Adrenal gland (tissue), 12 donors: ENCODE data around the gene ODF2. TPM values are rescaled to one million over a fixed set of nuclear protein-coding genes. Genes with fewer than 3 reads are reported as not detected.

Source experiments
- DNase-seq, 7 donors: peaks; one replicate each; pipeline ENCODE4 v3.0.0-alpha.2; 2019 to 2020
- H3K27ac ChIP-seq, 5 donors: fragments of 200-600 bp; sonication (generic) in 4 of 5; 1 replicate in 3 of 5; 2 replicates in 2 of 5; pipeline versions ENCODE4 v1.5.1 to v1.8.0; 2016 to 2020; ENCODE audit warnings: mild to moderate bottlenecking in 1 of 5
- H3K27me3 ChIP-seq: fragments of 200-600 bp; 2 replicates; pipeline ENCODE4 v1.8.0; 2021
- H3K36me3 ChIP-seq, 2 donors: fragments of 200-600 bp; replicated peaks in 1 of 2; 1 replicate in 1 of 2; 2 replicates in 1 of 2; pipeline versions ENCODE4 v1.5.1 to v1.8.0; 2018 to 2022
- H3K4me1 ChIP-seq, 2 donors: fragments of 200-600 bp; replicated peaks in 1 of 2; 1 replicate in 1 of 2; 2 replicates in 1 of 2; pipeline versions ENCODE4 v1.5.1 to v1.8.0; 2018 to 2021
- H3K4me3 ChIP-seq, 4 donors: fragments of 200-600 bp; sonication (generic) in 3 of 4; one replicate each; pipeline ENCODE4 v1.5.1; 2016 to 2018
- H3K9me3 ChIP-seq, 3 donors: fragments of 200-600 bp; sonication (generic) in 1 of 3; replicated peaks in 1 of 3; 1 replicate in 2 of 3; 2 replicates in 1 of 3; pipeline versions ENCODE4 v1.5.1 to v1.8.0; 2016 to 2021
- POLR2A ChIP-seq, 2 donors: fragments of 450-650 bp; IDR thresholded peaks; one replicate each; pipeline ENCODE4 v1.6.1; 2017; ENCODE audit warnings: antibody characterized with exemption in 2 of 2, mild to moderate bottlenecking in 2 of 2, moderate library complexity in 1 of 2
- WGBS, 4 donors: extraction: QIAGEN DNeasy Blood & Tissue Kit in 2 of 4; methylation state at CpG; one replicate each; pipeline versions ENCODE4 v1.1.5 to v1.1.7; 2013 to 2017; 5-methylcytosine and 5-hydroxymethylcytosine counted together
- intact Hi-C, 2 donors: fragments of 100-400 bp; cut with DNase I; formaldehyde crosslinking; loops; one replicate each; pipeline versions ENCODE4 v1.14.1 to v1.15.0; 2022 to 2023
- polyA plus RNA-seq, 3 donors: library from polyadenylated mRNA; stranded (reverse); fragments of 200-250 nt in 2 of 3; fragments of 350-450 nt in 1 of 3; fragmentation: Illumina TruSeq in 1 of 3; extraction: RNeasy Lipid Tissue Mini Kit (QIAGEN cat#74804) in 1 of 3; gene quantifications; one replicate each; pipeline ENCODE4 v1.2.3, GENCODE V29; 2013 to 2014
- total RNA-seq, 9 donors: library from RNA; depleted of rRNA in 4 of 9; stranded (reverse); fragments of >200 nt in 4 of 9; fragments of 120-200 nt in 1 of 9; fragmentation: NEBNext Ultra II Directional in 1 of 9; extraction: Animal tissue kit (Norgen Biotek cat#: 25700) in 1 of 9; gene quantifications; one replicate each; pipeline versions ENCODE4 v1.1.0 to v1.2.4, GENCODE V29; 2013 to 2023
- TF ChIP-seq, protein P1 (sequence below), 6 experiments: fragments of 450-650 bp in 4 of 6; fragments of 200-600 bp in 2 of 6; sonication (generic) in 1 of 6; IDR thresholded peaks; 1 replicate in 5 of 6; 2 replicates in 1 of 6; pipeline versions ENCODE4 v1.5.1 to v1.8.0; 2016 to 2021; ENCODE audit warnings: antibody characterized with exemption in 6 of 6, mild to moderate bottlenecking in 2 of 6, moderate library complexity in 1 of 6
- donor health status: healthy with polysubstance abuse.
- donor health status: Bipolar disorder and iron deficiency.
- donor health status: DM: yes; HTN: yes; CAD: no.
- donor health status: DM: no; HTN: no; CAD: no.
- donor health status: DM: no; HTN: no; CAD: no.
- donor health status: DM: yes; HTN: yes; CAD: no.

The ODF2 gene
- total and polyA plus RNA-seq, 12 donors, result 10.2 to 21.6 (median 16.1) TPM

DNA sequence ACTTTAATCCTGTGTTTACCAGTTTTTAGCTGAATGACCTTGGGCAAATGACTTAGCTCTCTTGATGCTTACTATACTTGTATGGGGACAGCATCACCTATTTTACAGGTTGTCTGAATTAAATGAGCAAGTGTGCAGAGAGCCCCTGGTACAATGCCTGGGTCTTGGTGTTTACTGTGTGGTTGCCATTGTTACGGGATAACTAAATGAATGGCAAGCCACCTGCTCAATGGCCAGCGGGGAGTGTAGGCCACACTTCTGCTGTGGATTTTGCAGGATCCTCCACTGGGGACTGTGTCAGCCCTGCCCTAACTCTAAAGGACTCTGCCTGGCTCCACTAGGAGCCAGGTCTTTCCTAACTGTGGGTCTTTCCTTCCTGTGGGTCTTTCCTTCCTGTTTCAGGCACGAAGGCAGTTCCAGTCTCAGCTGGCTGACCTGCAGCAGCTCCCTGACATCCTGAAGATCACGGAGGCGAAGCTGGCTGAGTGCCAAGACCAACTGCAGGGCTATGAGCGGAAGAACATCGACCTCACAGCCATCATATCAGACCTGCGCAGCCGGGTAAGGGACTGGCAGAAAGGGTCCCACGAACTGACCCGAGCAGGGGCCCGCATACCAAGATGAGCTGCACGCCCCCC is 38.4 kb downstream of the ODF2 start:
- H3K27me3 ChIP-seq, result no peaks in the 10 kb centered on the region
- H3K9me3 ChIP-seq, result no peaks in the 10 kb centered on the region
- no peak for TF ChIP-seq POLR2A (IDR thresholded peaks at IDR 0.05)
- TF ChIP-seq, protein P1, sequence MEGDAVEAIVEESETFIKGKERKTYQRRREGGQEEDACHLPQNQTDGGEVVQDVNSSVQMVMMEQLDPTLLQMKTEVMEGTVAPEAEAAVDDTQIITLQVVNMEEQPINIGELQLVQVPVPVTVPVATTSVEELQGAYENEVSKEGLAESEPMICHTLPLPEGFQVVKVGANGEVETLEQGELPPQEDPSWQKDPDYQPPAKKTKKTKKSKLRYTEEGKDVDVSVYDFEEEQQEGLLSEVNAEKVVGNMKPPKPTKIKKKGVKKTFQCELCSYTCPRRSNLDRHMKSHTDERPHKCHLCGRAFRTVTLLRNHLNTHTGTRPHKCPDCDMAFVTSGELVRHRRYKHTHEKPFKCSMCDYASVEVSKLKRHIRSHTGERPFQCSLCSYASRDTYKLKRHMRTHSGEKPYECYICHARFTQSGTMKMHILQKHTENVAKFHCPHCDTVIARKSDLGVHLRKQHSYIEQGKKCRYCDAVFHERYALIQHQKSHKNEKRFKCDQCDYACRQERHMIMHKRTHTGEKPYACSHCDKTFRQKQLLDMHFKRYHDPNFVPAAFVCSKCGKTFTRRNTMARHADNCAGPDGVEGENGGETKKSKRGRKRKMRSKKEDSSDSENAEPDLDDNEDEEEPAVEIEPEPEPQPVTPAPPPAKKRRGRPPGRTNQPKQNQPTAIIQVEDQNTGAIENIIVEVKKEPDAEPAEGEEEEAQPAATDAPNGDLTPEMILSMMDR (IDR thresholded peaks at IDR 0.05), result no peak
- intact Hi-C loops, result no loop called here
- H3K27ac ChIP-seq, result peak overlapping the region in 1 of 5 donors; percentile 50
- H3K4me3 ChIP-seq, result no peak overlapping the region
- peaks cover 0 to 14% of the 10 kb centered on the region in 2 donors for H3K4me1 ChIP-seq
- peaks cover 0 to 52% of the 10 kb centered on the region in 2 donors for H3K36me3 ChIP-seq
- peak; percentile 51 to 90 (median 68) for DNase-seq
- WGBS, 4 donors, result 35 to 43% (median 40%) methylated on average over 7 to 13 of the region's 13 CpGs

DNA sequence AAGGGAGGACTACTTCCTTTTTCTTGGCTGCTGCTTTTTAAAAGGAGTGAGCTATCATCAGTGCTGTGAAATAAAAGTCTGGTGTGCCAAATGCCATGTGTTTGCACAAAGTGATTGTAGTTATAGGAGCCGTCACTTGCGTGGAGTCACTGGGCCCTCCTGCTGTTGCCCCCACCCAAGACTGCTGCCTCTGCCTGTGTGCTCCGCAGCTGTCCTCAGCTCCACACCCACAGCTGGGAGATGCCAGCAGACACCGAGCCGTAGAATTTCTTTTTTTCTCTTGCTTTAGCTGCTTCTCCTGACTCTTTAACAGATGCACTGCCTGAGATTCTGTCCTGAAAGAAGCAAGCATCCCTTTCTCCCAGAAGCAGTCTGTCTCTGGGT is 38.9 kb downstream of the ODF2 start:
- Histone ChIP-seq H3K27ac (peak overlapping the region in 1 of 5 donors; percentile 50), H3K4me1 (peaks cover 0 to 14% of the 10 kb centered on the region in 2 donors), H3K4me3 (no peak overlapping the region), H3K36me3 (peaks cover 0 to 57% of the 10 kb centered on the region in 2 donors), H3K9me3 (no peaks in the 10 kb centered on the region), H3K27me3 (no peaks in the 10 kb centered on the region)
- DNase-seq, result no peak
- WGBS, 4 donors, result 52 to 63% (median 60%) methylated on average over 5 of the region's 5 CpGs
- no peak for TF ChIP-seq POLR2A (IDR thresholded peaks at IDR 0.05)
- TF ChIP-seq, protein P1 (IDR thresholded peaks at IDR 0.05), result no peak
- intact Hi-C loops, result no loop called here

DNA sequence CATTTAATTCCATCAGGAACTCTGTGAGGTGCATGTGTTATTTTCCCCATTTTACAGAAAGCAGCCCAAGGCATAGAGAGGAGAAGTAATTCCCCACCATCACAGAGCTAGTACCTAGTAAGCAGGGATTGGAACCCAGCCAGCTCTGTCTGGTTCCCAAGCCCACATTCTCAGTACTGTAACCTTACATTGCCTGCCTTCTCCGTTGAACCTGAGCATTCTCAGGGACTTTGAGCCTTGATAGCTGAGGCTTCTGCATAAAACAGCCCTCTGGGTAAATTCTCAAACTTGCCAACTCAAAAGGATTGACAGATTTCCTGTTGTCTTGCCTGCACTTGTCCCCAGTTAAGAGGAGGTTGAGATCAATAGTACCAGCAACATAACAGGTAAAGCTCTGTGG is 39.5 kb downstream of the ODF2 start:
- intact Hi-C loops, result no loop called here
- DNase-seq, result peak in 1 of 7 donors; percentile 6
- 25 to 64% (median 40%) methylated on average over 1 of the region's 1 CpG for WGBS, 4 donors

DNA sequence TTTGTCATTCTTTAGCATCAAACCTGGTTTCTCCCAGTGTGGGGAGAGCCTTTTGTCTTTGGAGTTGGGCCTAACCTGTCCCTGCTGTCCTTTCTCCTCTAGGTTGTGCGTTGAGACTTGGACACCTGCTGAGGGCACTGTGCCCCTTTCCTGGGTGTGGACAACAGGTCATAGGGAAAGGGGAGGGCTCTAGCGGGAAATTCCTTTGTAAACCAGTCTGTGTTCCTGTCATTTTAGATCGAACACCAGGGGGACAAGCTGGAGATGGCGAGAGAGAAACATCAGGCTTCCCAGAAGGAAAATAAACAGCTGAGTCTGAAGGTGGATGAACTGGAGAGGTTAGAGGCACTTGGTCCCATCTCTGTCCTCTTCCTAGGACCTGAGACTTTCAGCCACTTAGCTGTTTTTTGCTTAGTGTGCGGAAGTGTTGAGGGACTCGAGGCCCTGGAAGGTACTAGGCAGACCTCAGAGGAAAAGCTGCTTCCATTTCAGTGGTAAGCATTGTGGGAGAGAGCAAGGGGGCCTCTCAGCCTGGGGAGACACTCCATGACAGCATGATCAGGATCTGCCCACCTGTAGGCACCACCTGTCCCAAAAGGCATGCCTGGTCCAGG is 40.1 kb downstream of the ODF2 start:
- DNase-seq, result no peak
- peaks cover 0 to 59% of the 10 kb centered on the region in 2 donors for H3K36me3 ChIP-seq
- no peaks in the 10 kb centered on the region for H3K9me3 ChIP-seq

More for the DNA sequence above, 39.5 kb downstream of the ODF2 start:
- Histone ChIP-seq H3K27me3 (no peaks in the 10 kb centered on the region), H3K4me3 (no peak overlapping the region), H3K27ac (no peak overlapping the region), H3K36me3 (peaks cover 0 to 61% of the 10 kb centered on the region in 2 donors), H3K9me3 (no peaks in the 10 kb centered on the region), H3K4me1 (peaks cover 0 to 14% of the 10 kb centered on the region in 2 donors)
- TF ChIP-seq, protein P1 (IDR thresholded peaks at IDR 0.05), result no peak
- TF ChIP-seq POLR2A (IDR thresholded peaks at IDR 0.05), result no peak

More for the DNA sequence above, 40.1 kb downstream of the ODF2 start:
- H3K27ac ChIP-seq, result no peak overlapping the region
- H3K4me1 ChIP-seq, result peaks cover 0 to 14% of the 10 kb centered on the region in 2 donors
- intact Hi-C loops, result no loop called here
- WGBS, 4 donors, result 79 to 91% (median 85%) methylated on average over 6 of the region's 6 CpGs
- TF ChIP-seq, protein P1 (IDR thresholded peaks at IDR 0.05), result no peak
- no peak for TF ChIP-seq POLR2A (IDR thresholded peaks at IDR 0.05)
- H3K4me3 ChIP-seq, result no peak overlapping the region
- no peaks in the 10 kb centered on the region for H3K27me3 ChIP-seq
